ENCODE data around the gene TMEM131. TPM values are rescaled to one million over a fixed set of nuclear protein-coding genes. Genes with fewer than 3 reads are reported as not detected.

TMEM131 gene
- polyA plus RNA-seq, 3 donors = 7.0 to 23.6 (median 8.2) TPM

DNA sequence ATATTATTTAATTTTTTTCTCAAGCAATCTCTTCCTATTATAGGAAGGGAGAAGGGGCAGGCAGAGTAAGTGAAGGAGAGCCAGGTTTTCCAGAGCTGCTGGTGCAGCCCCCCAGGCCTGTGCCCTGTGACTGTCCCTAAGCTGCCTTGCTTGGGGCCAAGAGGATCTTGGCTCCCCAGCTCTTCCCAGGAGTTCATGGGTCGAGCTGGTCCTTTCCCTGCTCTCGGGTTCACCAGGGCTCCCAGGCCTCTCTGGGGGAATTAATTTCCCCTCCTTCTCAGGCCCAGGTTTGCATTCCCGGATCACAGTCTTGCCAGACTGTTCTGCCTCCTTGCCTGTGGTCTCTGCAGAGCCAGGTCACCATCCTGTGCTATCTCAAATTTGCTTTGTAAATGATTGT lies 12.7 kb upstream of the TMEM131 start:
- H3K36me3 ChIP-seq (replicated peaks in 1 of 2; ENCODE audit: control insufficient read depth in 1 of 2, insufficient read depth in 2 of 2, low read length in 2 of 2) = no peaks in the 10 kb centered on the region
- H3K4me2 ChIP-seq (replicated peaks; ENCODE audit: extremely low read depth, low read length, poor library complexity, severe bottlenecking) = no peak overlapping the region
- H3K9me3 ChIP-seq (replicated peaks in 1 of 2; ENCODE audit: control insufficient read depth in 1 of 2, insufficient read depth in 1 of 2, low read length in 2 of 2) = no peaks in the 10 kb centered on the region
- no peaks in the 10 kb centered on the region for H3K27me3 ChIP-seq (ENCODE audit: control insufficient read depth in 2 of 2, insufficient read depth in 2 of 2, low read length in 2 of 2)
- TF ChIP-seq CTCF (IDR thresholded peaks at IDR 0.05) = no peak
- Mint-ChIP-seq H3K27ac (no peak overlapping the region), H3K4me3 (no peak overlapping the region), H3K4me1 (peaks cover 36% of the 10 kb centered on the region), H3K9me3 (peaks cover 0 to 2% (median 0%) of the 10 kb centered on the region in 7 donors), H3K36me3 (peaks cover 0 to 2% of the 10 kb centered on the region in 2 donors), H3K27me3 (ENCODE audit: low read depth in 3 of 3) (peaks cover 0 to 5% (median 0%) of the 10 kb centered on the region in 3 donors)
- no peak overlapping the region for H3K27ac ChIP-seq (ENCODE audit: low read depth in 1 of 2, low read length in 2 of 2)
- H3K9ac ChIP-seq (ENCODE audit: insufficient read depth, low read length, poor library complexity, severe bottlenecking) = no peak overlapping the region
- H2AFZ ChIP-seq (ENCODE audit: insufficient read depth, low read depth, low read length, poor library complexity, severe bottlenecking) = no peak overlapping the region
- 93% methylated on average over 2 of the region's 3 CpGs for WGBS (ENCODE audit: insufficient coverage)
- no peaks in the 10 kb centered on the region for H4K20me1 ChIP-seq (ENCODE audit: insufficient read depth, low read length)
- no peak for DNase-seq
- H3K4me1 ChIP-seq (ENCODE audit: control insufficient read depth in 1 of 2, insufficient read depth in 2 of 2, low read length in 2 of 2) = peaks cover 33 to 36% of the 10 kb centered on the region in 2 donors
- no peak overlapping the region for H3K4me3 ChIP-seq (replicated peaks in 1 of 3; ENCODE audit: low read depth in 2 of 3, low read length in 3 of 3)
- intact Hi-C loops (cut with micrococcal nuclease) = no loop called here
- H3K79me2 ChIP-seq (ENCODE audit: insufficient read depth, low read length) = no peaks in the 10 kb centered on the region

DNA sequence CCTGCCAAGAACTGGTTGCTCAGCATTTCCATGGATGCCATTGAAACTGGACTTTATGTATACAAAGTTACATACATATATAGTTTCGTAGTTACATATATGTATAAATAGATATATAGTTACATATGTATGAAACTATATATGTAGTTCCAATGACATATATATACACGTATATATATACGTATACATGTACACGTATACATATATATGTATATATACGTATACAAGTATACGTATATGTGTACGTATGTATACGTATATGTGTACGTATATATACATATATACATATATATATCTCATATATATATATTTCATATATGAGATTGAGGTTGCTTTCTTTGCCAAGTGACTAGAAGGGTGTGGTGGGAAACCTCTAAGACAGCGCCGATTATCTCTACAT lies 10.6 kb upstream of the TMEM131 start:
- H3K9me3 ChIP-seq (replicated peaks in 1 of 2; ENCODE audit: control insufficient read depth in 1 of 2, insufficient read depth in 1 of 2, low read length in 2 of 2) = no peaks in the 10 kb centered on the region
- no peak overlapping the region for H3K9ac ChIP-seq (ENCODE audit: insufficient read depth, low read length, poor library complexity, severe bottlenecking)
- peaks cover 0 to 3% (median 1%) of the 10 kb centered on the region in 3 donors for H3K27me3 Mint-ChIP-seq (ENCODE audit: low read depth in 3 of 3)
- H3K4me1 Mint-ChIP-seq = peaks cover 18% of the 10 kb centered on the region
- H3K27ac ChIP-seq (ENCODE audit: low read depth in 1 of 2, low read length in 2 of 2) = no peak overlapping the region
- DNase-seq = no peak
- H3K4me2 ChIP-seq (replicated peaks; ENCODE audit: extremely low read depth, low read length, poor library complexity, severe bottlenecking) = no peak overlapping the region
- no CpG with 5 or more reads among the region's 11 CpGs for WGBS (ENCODE audit: insufficient coverage)
- H3K9me3 Mint-ChIP-seq = peaks cover 0 to 2% (median 0%) of the 10 kb centered on the region in 7 donors
- no peaks in the 10 kb centered on the region for H4K20me1 ChIP-seq (ENCODE audit: insufficient read depth, low read length)
- no peaks in the 10 kb centered on the region for H3K36me3 ChIP-seq (replicated peaks in 1 of 2; ENCODE audit: control insufficient read depth in 1 of 2, insufficient read depth in 2 of 2, low read length in 2 of 2)
- TF ChIP-seq CTCF (IDR thresholded peaks at IDR 0.05) = no peak
- H3K79me2 ChIP-seq (ENCODE audit: insufficient read depth, low read length) = no peaks in the 10 kb centered on the region
- H3K27me3 ChIP-seq (ENCODE audit: control insufficient read depth in 2 of 2, insufficient read depth in 2 of 2, low read length in 2 of 2) = no peaks in the 10 kb centered on the region
- H3K4me3 ChIP-seq (replicated peaks in 1 of 3; ENCODE audit: low read depth in 2 of 3, low read length in 3 of 3) = no peak overlapping the region
- no peak overlapping the region for H2AFZ ChIP-seq (ENCODE audit: insufficient read depth, low read depth, low read length, poor library complexity, severe bottlenecking)
- no peak overlapping the region for H3K27ac Mint-ChIP-seq
- H3K36me3 Mint-ChIP-seq = peaks cover 0 to under 1% of the 10 kb centered on the region in 2 donors
- peaks cover 16 to 18% of the 10 kb centered on the region in 2 donors for H3K4me1 ChIP-seq (ENCODE audit: control insufficient read depth in 1 of 2, insufficient read depth in 2 of 2, low read length in 2 of 2)
- intact Hi-C loops (cut with micrococcal nuclease) = no loop called here
- H3K4me3 Mint-ChIP-seq = no peak overlapping the region
